Lung (tissue), 12 donors: Measurements from ENCODE around the gene MBD3. TPM values are rescaled to one million over a fixed set of nuclear protein-coding genes. Genes with fewer than 3 reads are reported as not detected.

Experiments used
- ATAC-seq: fragments of 200-7000 bp; cut with Tn5 transposase; one replicate; pipeline ENCODE4 v1.9.1; 2020; ENCODE audit warnings: moderate number of reproducible peaks; ENCODE audit not compliant: insufficient read depth, low FRiP score
- DNase-seq, 3 donors: peaks; one replicate each; pipeline ENCODE4 v3.0.0-alpha.2; 2013 to 2017
- H3K27ac ChIP-seq, 2 donors: one replicate each; pipeline ENCODE4 v1.5.1; 2013; ENCODE audit warnings: mild to moderate bottlenecking in 2 of 2, moderate library complexity in 2 of 2, control low read depth in 1 of 2, inconsistent platforms in 1 of 2, low read depth in 1 of 2, low read length in 1 of 2
- H3K27me3 ChIP-seq, 3 donors: one replicate each; pipeline ENCODE4 v1.5.1; 2013; ENCODE audit warnings: low read length in 2 of 3; ENCODE audit not compliant: control insufficient read depth in 3 of 3, insufficient read depth in 3 of 3
- H3K36me3 ChIP-seq, 4 donors: one replicate each; pipeline ENCODE4 v1.5.1; 2013; ENCODE audit warnings: low read length in 4 of 4, mild to moderate bottlenecking in 1 of 4, moderate library complexity in 1 of 4; ENCODE audit not compliant: control insufficient read depth in 4 of 4, insufficient read depth in 4 of 4
- H3K4me1 ChIP-seq, 5 donors: one replicate each; pipeline ENCODE4 v1.5.1; 2013; ENCODE audit warnings: low read length in 5 of 5, mild to moderate bottlenecking in 2 of 5, moderate library complexity in 1 of 5; ENCODE audit not compliant: control insufficient read depth in 5 of 5, insufficient read depth in 5 of 5
- H3K4me3 ChIP-seq: one replicate; pipeline ENCODE4 v1.5.1; 2013; ENCODE audit warnings: mild to moderate bottlenecking, control low read depth, moderate library complexity
- H3K9ac ChIP-seq, 2 donors: one replicate each; pipeline ENCODE4 v1.5.1; 2013; ENCODE audit warnings: low read length in 2 of 2, control low read depth in 1 of 2; ENCODE audit not compliant: insufficient read depth in 1 of 2
- H3K9me3 ChIP-seq, 4 donors: one replicate each; pipeline ENCODE4 v1.5.1; 2013; ENCODE audit warnings: low read length in 3 of 4, mild to moderate bottlenecking in 1 of 4, moderate library complexity in 1 of 4; ENCODE audit not compliant: control insufficient read depth in 4 of 4, insufficient read depth in 3 of 4
- CTCF ChIP-seq: IDR thresholded peaks from 2 replicates; pipeline ENCODE4 v1.5.1; 2012; ENCODE audit warnings: mild to moderate bottlenecking; ENCODE audit errors: control extremely low read depth, extremely low read depth
- WGBS, 2 donors: extraction: QIAGEN DNeasy Blood & Tissue Kit; methylation state at CpG; one replicate each; pipeline ENCODE4 v1.1.7; 2013; 5-methylcytosine and 5-hydroxymethylcytosine counted together
- polyA plus RNA-seq, 2 donors: library from polyadenylated mRNA; stranded (reverse); fragments of 200-250 nt; gene quantifications; one replicate each; pipeline ENCODE4 v1.2.1, GENCODE V29; 2013
- total RNA-seq, 2 donors: library from RNA; depleted of rRNA in 1 of 2; stranded (reverse); fragments of >200 nt in 1 of 2; gene quantifications; one replicate each; pipeline ENCODE4 v1.2.1, GENCODE V29; 2014 to 2021
- donor health status: control.
- donor health status: control.
- donor health status: Bipolar disorder and iron deficiency.
- donor health status: healthy.
- donor health status: DM: yes; HTN: yes; CAD: no.

Gene MBD3
- total and polyA plus RNA-seq, 4 donors = 48.1 to 129 (median 88.7) TPM

GRCh38 chr19:1632462-1633268 lies 40.0 kb upstream of the MBD3 start:
- peaks cover 0 to 47% (median 11%) of the 10 kb centered on the region in 4 donors for H3K36me3 ChIP-seq
- no peaks in the 10 kb centered on the region for H3K4me1 ChIP-seq
- ATAC-seq = no peak
- H3K27me3 ChIP-seq = no peaks in the 10 kb centered on the region
- WGBS, 2 donors = 91 to 94% methylated on average over 26 of the region's 26 CpGs
- no peak overlapping the region for H3K9ac ChIP-seq
- no peak for TF ChIP-seq CTCF
- H3K27ac ChIP-seq = no peak overlapping the region
- no peaks in the 10 kb centered on the region for H3K9me3 ChIP-seq
- no peak for DNase-seq
- H3K4me3 ChIP-seq = no peak overlapping the region

GRCh38 chr19:1631557-1632100 lies 39.0 kb upstream of the MBD3 start:
- no peak overlapping the region for H3K4me3 ChIP-seq
- H3K9ac ChIP-seq = no peak overlapping the region
- H3K4me1 ChIP-seq = no peaks in the 10 kb centered on the region
- no peak for DNase-seq
- H3K27ac ChIP-seq = no peak overlapping the region
- no peaks in the 10 kb centered on the region for H3K9me3 ChIP-seq
- peaks cover 0 to 45% (median 7%) of the 10 kb centered on the region in 4 donors for H3K36me3 ChIP-seq
- H3K27me3 ChIP-seq = no peaks in the 10 kb centered on the region
- no peak for TF ChIP-seq CTCF
- ATAC-seq = no peak
- 94% methylated on average over 31 of the region's 31 CpGs for WGBS, 2 donors

GRCh38 chr19:1630811-1631210 lies 38.1 kb upstream of the MBD3 start:
- Histone ChIP-seq H3K27me3 (no peaks in the 10 kb centered on the region), H3K27ac (no peak overlapping the region), H3K36me3 (peaks cover 0 to 44% (median 6%) of the 10 kb centered on the region in 4 donors), H3K9me3 (no peaks in the 10 kb centered on the region), H3K4me1 (no peaks in the 10 kb centered on the region), H3K9ac (no peak overlapping the region), H3K4me3 (no peak overlapping the region)
- DNase-seq (no peak), ATAC-seq (no peak)
- WGBS, 2 donors = 93 to 94% methylated on average over 17 of the region's 17 CpGs
- no peak for TF ChIP-seq CTCF
